Measurements from ENCODE around the gene ZSCAN26.

DNA sequence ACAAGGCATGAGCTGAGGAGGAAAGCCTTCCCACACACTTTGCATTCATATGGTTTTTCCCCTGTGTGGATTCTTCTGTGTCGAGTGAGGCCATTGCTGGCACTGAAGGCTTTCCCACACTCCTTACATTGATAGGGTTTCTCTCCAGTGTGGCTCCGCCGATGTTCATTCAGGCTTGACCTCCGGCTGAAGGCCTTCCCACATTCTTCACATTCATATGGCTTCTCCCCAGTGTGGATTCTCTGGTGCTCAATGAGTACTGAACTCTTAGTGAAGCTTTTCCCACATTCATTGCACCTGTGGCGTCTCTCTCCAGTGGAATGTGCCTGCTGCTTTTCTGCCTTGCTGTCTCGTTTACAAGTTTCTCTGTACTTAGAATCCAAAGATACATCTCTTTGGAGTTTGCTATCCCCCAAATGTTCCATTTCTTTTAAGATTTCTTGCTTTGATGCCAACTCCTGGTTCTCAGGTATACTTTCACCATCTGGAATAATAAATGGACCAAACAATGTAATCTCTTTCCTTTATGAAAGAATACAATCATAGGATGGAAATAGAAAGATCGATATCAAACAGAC is 59.5 kb downstream of the ZSCAN26 start:
- TF ChIP-seq SIX5 (IDR thresholded peaks at IDR 0.05; ENCODE audit: low read depth, low read length): no peak
- no peak for TF ChIP-seq CHD2 (IDR thresholded peaks at IDR 0.05; ENCODE audit: low read length)
- TF ChIP-seq, protein P1, sequence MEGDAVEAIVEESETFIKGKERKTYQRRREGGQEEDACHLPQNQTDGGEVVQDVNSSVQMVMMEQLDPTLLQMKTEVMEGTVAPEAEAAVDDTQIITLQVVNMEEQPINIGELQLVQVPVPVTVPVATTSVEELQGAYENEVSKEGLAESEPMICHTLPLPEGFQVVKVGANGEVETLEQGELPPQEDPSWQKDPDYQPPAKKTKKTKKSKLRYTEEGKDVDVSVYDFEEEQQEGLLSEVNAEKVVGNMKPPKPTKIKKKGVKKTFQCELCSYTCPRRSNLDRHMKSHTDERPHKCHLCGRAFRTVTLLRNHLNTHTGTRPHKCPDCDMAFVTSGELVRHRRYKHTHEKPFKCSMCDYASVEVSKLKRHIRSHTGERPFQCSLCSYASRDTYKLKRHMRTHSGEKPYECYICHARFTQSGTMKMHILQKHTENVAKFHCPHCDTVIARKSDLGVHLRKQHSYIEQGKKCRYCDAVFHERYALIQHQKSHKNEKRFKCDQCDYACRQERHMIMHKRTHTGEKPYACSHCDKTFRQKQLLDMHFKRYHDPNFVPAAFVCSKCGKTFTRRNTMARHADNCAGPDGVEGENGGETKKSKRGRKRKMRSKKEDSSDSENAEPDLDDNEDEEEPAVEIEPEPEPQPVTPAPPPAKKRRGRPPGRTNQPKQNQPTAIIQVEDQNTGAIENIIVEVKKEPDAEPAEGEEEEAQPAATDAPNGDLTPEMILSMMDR (IDR thresholded peaks at IDR 0.05; ENCODE audit: control extremely low read depth in 1 of 3, insufficient read depth in 1 of 3, low read depth in 1 of 3, low read length in 3 of 3): no peak
- TF ChIP-seq GABPA (IDR thresholded peaks at IDR 0.05; ENCODE audit: borderline replicate concordance, insufficient read depth, low read length): no peak
- TF ChIP-seq, protein P2, sequence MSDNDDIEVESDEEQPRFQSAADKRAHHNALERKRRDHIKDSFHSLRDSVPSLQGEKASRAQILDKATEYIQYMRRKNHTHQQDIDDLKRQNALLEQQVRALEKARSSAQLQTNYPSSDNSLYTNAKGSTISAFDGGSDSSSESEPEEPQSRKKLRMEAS (IDR thresholded peaks at IDR 0.05): no peak
